Astrocyte of the cerebellum (primary cell): ENCODE data around the gene CNMD.

Experiments
- DNase-seq: peaks from one replicate; pipeline ENCODE4 v3.0.0-alpha.2; 2011; ENCODE audit warnings: low read depth
- H3K4me3 ChIP-seq: 2 replicates; pipeline ENCODE4 v1.5.1; 2011; ENCODE audit warnings: mild to moderate bottlenecking, low read depth, low read length, moderate library complexity
- CTCF ChIP-seq: IDR thresholded peaks from 2 replicates; pipeline ENCODE4 v1.5.1; 2012; ENCODE audit warnings: low read length, low read depth, moderate library complexity, mild to moderate bottlenecking; ENCODE audit errors: missing control alignments
- in situ Hi-C: cut with HindIII; loops from 2 replicates; pipeline ENCODE4 v1.10.0; 2017; ENCODE audit warnings: low sequenced_read_pairs

The CNMD gene

GRCh38 chr13:52750713-52751112 lies 11.1 kb upstream of the CNMD start:
- no peak overlapping the region for H3K4me3 ChIP-seq
- in situ Hi-C loops, result no loop called here
- no peak for TF ChIP-seq CTCF
- no peak for DNase-seq

- in situ Hi-C loops, result no loop called here
- no peak overlapping the region for H3K4me3 ChIP-seq
- TF ChIP-seq CTCF, result no peak
- DNase-seq, result no peak
Measured at GRCh38 chr13:52749419-52749818, 9.8 kb upstream of the CNMD start.

GRCh38 chr13:52746141-52746540 lies 6.5 kb upstream of the CNMD start:
- H3K4me3 ChIP-seq, result no peak overlapping the region
- in situ Hi-C loops, result no loop called here
- no peak for DNase-seq
- no peak for TF ChIP-seq CTCF

GRCh38 chr13:52744842-52745375 lies 5.3 kb upstream of the CNMD start:
- H3K4me3 ChIP-seq, result no peak overlapping the region
- no peak for TF ChIP-seq CTCF
- in situ Hi-C loops, result no loop called here
- DNase-seq, result no peak

- no peak for TF ChIP-seq CTCF
- in situ Hi-C loops, result no loop called here
- DNase-seq, result no peak
- H3K4me3 ChIP-seq, result no peak overlapping the region
Measured at GRCh38 chr13:52743988-52744387, 4.4 kb upstream of the CNMD start.

- H3K4me3 ChIP-seq, result no peak overlapping the region
- DNase-seq, result no peak
- in situ Hi-C loops, result no loop called here
- TF ChIP-seq CTCF, result no peak
Measured at GRCh38 chr13:52743569-52743968, 3.9 kb upstream of the CNMD start.
